ENCODE data around the gene C1QC.

Gene C1QC

GRCh38 chr1:22619252-22619651 lies 24.2 kb upstream of the C1QC start:
- DNase-seq (ENCODE audit: low read depth), result no peak

- no peak for DNase-seq (ENCODE audit: low read depth)
Measured at GRCh38 chr1:22619798-22620197, 23.6 kb upstream of the C1QC start.

GRCh38 chr1:22621761-22622160 lies 21.7 kb upstream of the C1QC start:
- DNase-seq (ENCODE audit: low read depth), result no peak

DNA sequence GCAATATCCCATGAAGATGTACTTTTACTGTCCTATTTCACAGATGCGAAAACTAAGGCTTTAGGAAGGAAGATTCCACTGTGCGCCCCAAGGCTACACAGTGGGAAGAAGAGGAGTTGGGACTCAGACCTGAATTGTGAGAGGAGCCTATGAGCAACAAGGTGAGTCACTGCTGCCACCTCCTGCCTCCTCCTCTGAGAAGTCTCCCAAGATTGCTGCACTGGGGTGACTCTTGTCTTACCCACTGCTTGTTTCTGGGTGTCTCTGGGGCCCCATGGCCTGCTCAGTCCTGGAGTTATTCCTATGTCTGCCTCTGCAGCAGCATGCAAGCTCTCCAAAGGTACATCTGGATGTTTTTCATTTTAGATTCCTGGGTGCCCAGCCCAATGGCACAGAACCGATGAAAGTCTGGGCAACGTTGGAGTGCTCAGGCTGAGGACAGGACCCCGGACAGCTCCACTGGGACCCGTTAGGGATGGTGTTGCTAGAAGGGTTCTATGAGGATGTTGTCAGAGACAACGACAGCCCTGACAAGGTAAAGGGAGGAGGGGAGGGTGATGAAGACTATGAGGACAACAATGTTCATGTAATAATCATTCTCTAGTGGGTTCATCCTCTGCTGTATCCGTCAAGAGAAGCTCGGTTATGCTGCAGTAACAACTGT lies 18.0 kb upstream of the C1QC start:
- no peak for DNase-seq (ENCODE audit: low read depth)

- no peak for DNase-seq (ENCODE audit: low read depth)
Measured at GRCh38 chr1:22626237-22627157, 16.9 kb upstream of the C1QC start.

DNA sequence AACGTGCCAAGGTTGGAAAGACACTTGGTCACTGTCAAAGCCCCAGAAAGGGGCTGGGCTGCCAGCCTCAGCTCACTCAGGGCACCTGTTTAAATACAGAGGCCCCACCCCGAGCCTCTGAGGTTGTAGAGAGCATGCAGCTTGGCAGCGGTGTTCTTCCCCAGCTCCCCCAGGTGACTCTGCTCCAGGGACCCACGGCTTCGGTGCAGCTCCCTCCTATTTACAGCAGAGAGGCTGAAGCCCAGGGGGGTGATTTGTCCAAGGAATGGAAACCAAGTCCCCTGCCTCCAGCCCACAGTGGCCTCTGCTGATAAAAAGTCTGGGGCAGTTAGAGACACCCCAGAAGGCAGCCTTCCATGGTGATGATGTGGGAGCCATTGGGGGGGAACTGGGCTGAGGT lies 16.1 kb upstream of the C1QC start:
- no peak for DNase-seq (ENCODE audit: low read depth)

DNA sequence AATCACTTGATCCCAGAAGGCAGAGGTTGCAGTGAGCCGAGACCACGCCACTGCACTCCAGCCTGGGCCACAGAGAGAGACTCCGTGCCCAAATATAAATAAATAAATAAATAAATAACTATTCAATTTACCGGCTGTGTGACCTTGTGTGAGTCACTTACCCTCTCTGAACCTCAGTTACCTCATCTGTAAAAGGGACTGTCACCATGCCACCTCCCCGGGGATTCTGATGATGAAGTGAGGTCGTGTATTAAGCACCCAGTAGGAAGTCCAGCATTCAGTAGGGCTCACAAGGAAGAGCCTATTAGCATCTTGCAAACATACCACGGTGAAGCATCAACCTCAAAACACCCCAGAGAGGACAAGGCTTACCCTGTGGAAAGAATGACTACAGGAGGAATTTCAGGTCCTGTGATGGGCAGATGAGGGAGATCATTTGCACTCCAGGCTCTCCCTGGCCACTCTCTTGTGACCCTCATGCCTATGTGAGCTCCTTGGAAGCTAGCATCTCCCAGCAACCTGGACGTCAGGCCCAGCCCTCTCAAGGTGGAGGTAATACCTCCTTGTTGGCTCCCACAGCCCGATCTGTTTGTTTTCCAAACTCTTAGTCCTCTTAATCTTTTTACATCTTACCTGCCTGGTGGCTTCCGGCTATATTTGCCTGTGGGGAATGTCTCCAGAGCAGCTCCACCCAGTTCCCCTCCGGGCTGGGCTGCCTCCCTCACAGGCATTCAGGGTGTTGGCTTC lies 14.6 kb upstream of the C1QC start:
- no peak for DNase-seq (ENCODE audit: low read depth)

GRCh38 chr1:22629886-22630285 lies 13.5 kb upstream of the C1QC start:
- DNase-seq (ENCODE audit: low read depth), result no peak

- DNase-seq (ENCODE audit: low read depth), result no peak
Measured at GRCh38 chr1:22633697-22634463, 9.6 kb upstream of the C1QC start.

DNA sequence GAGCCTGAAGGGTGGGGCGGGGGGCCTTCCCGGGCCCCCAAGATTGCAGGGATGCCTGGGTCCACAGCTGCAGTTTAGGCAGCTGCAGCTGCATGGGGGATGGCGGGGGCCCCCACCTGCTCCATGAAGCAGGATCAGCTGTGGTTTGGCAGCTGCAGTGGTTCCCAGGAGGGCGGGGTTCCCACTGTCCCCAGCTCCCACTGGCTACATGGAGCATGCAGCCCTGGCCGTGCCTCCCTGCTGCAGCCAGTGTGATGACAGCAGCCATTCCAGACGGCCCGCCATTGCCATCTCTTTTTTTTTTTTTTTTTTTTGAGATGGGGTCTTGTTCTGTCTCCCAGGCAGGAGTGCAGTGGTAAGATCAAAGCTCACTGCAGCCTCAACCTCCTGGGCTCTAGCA lies 8.0 kb upstream of the C1QC start:
- no peak for DNase-seq (ENCODE audit: low read depth)

- DNase-seq (ENCODE audit: low read depth), result no peak
Measured at GRCh38 chr1:22636353-22636752, 7.1 kb upstream of the C1QC start, which contains the start of gene C1QA. Gene C1QA, plus strand, starts transcription at chr1:22636628. Its CDS starts 989 bp downstream, at chr1:22637617.

GRCh38 chr1:22636927-22637326 lies 6.5 kb upstream of the C1QC start:
- DNase-seq (ENCODE audit: low read depth), result no peak

DNA sequence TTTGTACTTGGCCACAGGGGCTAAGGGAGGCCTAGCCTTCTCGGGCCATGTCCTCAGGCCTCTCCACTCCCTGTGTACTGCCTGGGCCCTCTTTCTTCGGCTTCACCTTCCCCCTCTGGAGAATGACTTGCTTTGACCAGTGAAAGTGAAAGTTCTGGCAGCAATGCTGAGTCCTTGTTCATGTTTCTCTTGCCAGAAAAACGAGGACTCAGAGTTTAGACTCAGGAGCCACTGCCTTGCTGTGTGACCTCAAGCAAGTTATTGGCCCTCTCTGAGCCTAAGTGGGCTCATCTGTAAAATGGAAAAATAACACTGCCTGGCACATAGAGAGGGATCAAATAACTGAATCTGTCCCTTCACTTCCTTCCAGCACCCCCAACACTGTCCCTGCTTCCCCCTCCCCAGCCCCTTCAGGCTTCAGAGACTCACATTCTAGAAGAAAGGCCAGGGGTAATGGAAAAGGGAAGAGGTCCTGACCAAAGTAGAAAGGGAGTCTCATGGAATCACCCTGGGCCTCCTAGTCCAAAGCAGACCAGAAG lies 5.5 kb upstream of the C1QC start:
- no peak for DNase-seq (ENCODE audit: low read depth)

- DNase-seq (ENCODE audit: low read depth), result no peak
Measured at GRCh38 chr1:22638476-22639234, 4.8 kb upstream of the C1QC start.

GRCh38 chr1:22639286-22639685 lies 4.1 kb upstream of the C1QC start:
- no peak for DNase-seq (ENCODE audit: low read depth)

DNA sequence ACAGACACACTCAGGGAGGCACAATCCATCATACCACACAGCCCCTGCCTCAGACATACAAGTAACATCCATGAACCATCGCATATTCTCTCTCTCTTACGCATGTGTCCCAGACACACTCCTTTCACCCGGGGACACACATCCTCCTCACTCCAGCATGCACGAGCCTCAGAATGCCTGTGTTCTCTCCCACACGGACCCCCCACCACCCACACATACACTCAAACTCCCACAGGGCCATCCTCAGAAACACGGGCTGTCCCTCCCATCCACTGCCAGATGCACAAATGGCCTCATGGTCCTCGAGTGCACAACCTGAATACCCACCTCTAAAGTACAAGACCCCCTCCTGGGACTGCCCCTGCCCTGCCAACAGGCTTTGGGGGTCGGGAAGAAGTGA lies 2.2 kb upstream of the C1QC start:
- DNase-seq (ENCODE audit: low read depth), result no peak

DNA sequence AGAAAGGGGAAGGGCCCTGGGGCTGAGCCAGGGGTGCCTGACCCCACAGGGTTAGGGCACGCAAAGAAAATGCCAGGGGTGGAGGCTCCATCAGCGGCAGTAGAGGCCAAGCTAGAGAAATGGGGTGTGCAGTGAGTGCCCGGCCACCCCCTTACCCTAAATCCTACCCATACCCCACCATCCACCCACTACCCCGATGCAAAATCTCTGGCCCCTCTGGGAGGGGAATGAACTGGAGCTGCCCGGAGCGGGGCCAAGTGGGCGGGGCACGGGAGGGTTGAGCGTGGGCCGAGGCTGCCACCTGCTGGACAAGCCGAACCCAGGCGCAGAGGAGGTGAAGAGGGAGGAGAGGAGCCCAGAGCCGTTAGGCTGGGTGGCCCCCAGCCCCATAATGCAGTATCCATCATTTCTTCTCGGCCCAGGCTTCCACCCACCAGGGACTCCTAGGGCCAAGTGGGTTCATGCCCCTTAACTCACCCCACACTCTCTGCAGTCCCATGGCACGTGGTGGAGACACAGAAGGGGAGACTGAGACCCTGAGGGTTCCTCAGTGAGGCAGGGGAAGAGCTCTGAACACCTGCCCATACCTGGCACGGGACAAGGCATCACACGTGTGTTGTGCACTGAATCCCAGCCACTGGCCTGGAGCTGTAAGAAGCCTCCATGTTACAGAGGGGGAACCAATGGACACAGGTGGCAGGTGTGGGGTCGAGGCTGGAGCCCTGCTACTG lies 1.4 kb upstream of the C1QC start:
- DNase-seq (ENCODE audit: low read depth), result peak; percentile 45

DNA sequence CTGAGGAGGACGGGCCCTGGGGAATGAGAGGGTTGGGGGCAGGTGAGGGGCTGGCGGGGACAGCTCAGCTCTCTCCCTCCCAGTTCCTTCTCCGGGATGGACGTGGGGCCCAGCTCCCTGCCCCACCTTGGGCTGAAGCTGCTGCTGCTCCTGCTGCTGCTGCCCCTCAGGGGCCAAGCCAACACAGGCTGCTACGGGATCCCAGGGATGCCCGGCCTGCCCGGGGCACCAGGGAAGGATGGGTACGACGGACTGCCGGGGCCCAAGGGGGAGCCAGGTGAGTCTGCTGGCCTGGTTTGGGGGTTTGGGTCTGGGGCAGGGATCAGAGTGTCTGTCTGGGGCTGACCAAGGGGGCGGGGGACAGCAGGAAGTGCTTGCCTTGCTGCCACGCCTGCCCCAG lies 495 bp downstream of the C1QC start:
- DNase-seq (ENCODE audit: low read depth), result no peak

DNA sequence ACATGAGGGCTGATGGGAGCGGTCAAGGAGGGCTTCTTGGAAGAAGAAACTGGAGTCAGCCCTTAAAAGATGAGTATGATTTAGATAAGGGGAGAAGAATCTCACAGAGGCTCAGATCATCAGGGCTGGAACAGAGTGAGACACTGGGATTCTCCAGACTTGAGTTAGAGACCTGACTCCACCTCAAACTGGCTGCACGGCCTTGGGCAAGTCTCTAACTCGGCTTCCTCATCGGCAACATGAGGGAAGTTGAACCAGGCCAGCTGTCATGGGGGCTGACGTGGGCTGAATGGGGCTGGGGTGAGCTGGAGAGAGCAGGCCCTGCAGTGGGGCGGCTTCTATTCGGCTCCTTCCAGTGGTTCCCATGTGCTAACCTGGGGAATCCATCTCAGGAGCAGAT lies 2.5 kb downstream of the C1QC start:
- no peak for DNase-seq (ENCODE audit: low read depth)

- no peak for DNase-seq (ENCODE audit: low read depth)
Measured at GRCh38 chr1:22646384-22646783, 3.0 kb downstream of the C1QC start.

Measured in stimulated activated CD8-positive, alpha-beta memory T cell treated with anti-CD3 and anti-CD28 coated beads, Interleukin-15, amount 100 ng/mL, for 24 hours (primary cell).